Measurements from ENCODE around the gene TFEB. TPM values are rescaled to one million over a fixed set of nuclear protein-coding genes. Genes with fewer than 3 reads are reported as not detected.

The TFEB gene
- total RNA-seq, 4 donors from 2014 or later, result 23.0 to 39.0 (median 34.9) TPM

DNA sequence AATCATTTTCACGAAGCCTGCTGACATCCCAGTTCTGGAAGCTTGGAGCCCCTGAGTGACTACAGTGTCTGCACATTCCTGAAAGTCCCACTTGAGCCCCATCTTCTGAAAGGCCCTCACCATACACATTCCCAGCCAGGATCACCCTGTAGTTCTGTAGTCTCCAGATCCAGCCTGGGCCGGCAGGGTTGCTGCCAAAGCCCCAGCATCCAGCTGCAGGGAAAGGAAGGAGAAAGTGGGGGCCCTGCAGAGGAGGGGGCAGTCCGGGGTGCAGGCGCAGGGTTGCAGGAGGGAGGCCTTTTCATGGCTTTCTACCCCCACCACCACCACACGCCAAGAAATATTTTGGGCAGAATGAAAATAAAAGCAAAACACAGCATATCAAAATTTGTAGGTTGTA lies 71.1 kb downstream of the TFEB start:
- Histone ChIP-seq H3K36me3 (no peaks in the 10 kb centered on the region), H3K4me3 (replicated peaks in 1 of 3) (no peak overlapping the region), H3K27me3 (no peaks in the 10 kb centered on the region), H3K4me1 (no peaks in the 10 kb centered on the region), H3K27ac (no peak overlapping the region), H3K9me3 (no peaks in the 10 kb centered on the region)
- no peak for TF ChIP-seq POLR2A (IDR thresholded peaks at IDR 0.05)
- no peak for TF ChIP-seq CTCF (IDR thresholded peaks at IDR 0.05)
- no peak for DNase-seq
- intact Hi-C loops (cut with DNase I), result no loop called here
- WGBS, 2 donors, result 84 to 92% methylated on average over 5 of the region's 5 CpGs

DNA sequence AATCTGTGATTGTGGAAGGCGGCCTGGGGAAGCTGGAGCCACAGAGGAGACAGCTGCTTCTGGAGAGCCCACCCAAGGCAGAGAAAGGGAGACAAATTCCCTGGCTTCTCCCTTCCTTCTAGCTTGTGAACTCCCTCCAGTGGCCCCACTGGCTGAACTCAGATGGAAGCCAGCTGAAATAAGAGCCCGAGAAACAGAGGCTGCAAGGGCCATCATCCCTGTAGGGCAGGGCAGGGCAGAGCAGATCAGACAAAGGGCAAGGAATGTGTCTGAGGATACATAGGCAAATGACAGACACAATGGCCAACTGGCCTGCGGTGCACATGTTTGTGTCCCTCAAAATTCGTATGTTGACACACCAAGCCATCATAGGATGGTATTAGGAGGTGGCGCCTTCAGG lies 71.8 kb downstream of the TFEB start:
- no peak for DNase-seq
- no peak overlapping the region for H3K27ac ChIP-seq
- H3K4me3 ChIP-seq (replicated peaks in 1 of 3), result no peak overlapping the region
- H3K27me3 ChIP-seq, result no peaks in the 10 kb centered on the region
- H3K4me1 ChIP-seq, result no peaks in the 10 kb centered on the region
- intact Hi-C loops (cut with DNase I), result no loop called here
- TF ChIP-seq CTCF (IDR thresholded peaks at IDR 0.05), result no peak
- no peaks in the 10 kb centered on the region for H3K9me3 ChIP-seq
- WGBS, 2 donors, result 89 to 91% methylated on average over 5 of the region's 5 CpGs
- H3K36me3 ChIP-seq, result no peaks in the 10 kb centered on the region

GRCh38 chr6:41659935-41660334 lies 75.5 kb downstream of the TFEB start:
- no peak for TF ChIP-seq CTCF (IDR thresholded peaks at IDR 0.05)
- TF ChIP-seq POLR2A (IDR thresholded peaks at IDR 0.05), result no peak
- intact Hi-C loops (cut with DNase I), result no loop called here
- no peak for DNase-seq
- Histone ChIP-seq H3K27ac (no peak overlapping the region), H3K36me3 (no peaks in the 10 kb centered on the region), H3K4me3 (replicated peaks in 1 of 3) (no peak overlapping the region), H3K4me1 (no peaks in the 10 kb centered on the region), H3K27me3 (no peaks in the 10 kb centered on the region), H3K9me3 (no peaks in the 10 kb centered on the region)
- 59 to 91% methylated on average over 4 to 7 of the region's 7 CpGs for WGBS, 2 donors

- Histone ChIP-seq H3K36me3 (no peaks in the 10 kb centered on the region), H3K4me3 (replicated peaks in 1 of 3) (no peak overlapping the region), H3K27me3 (no peaks in the 10 kb centered on the region), H3K9me3 (no peaks in the 10 kb centered on the region), H3K27ac (no peak overlapping the region), H3K4me1 (no peaks in the 10 kb centered on the region)
- intact Hi-C loops (cut with DNase I), result no loop called here
- 83 to 92% methylated on average over 12 to 13 of the region's 13 CpGs for WGBS, 2 donors
- no peak for DNase-seq
- TF ChIP-seq POLR2A (IDR thresholded peaks at IDR 0.05) (no peak), CTCF (IDR thresholded peaks at IDR 0.05) (no peak)
Observed at GRCh38 chr6:41658636-41659035, 76.8 kb downstream of the TFEB start.

- intact Hi-C loops (cut with DNase I), result no loop called here
- Histone ChIP-seq H3K9me3 (no peaks in the 10 kb centered on the region), H3K4me3 (replicated peaks in 1 of 3) (no peak overlapping the region), H3K27ac (no peak overlapping the region), H3K27me3 (no peaks in the 10 kb centered on the region), H3K4me1 (no peaks in the 10 kb centered on the region), H3K36me3 (no peaks in the 10 kb centered on the region)
- TF ChIP-seq POLR2A (IDR thresholded peaks at IDR 0.05) (no peak), CTCF (IDR thresholded peaks at IDR 0.05) (no peak)
- WGBS, 2 donors, result 86% methylated on average over 20 to 23 of the region's 23 CpGs
- no peak for DNase-seq
Observed at GRCh38 chr6:41657131-41658094, 78.0 kb downstream of the TFEB start.

All from thyroid gland (tissue), 4 donors.